HCT116 (cell line): ENCODE data around the gene CFAP47. TPM values are rescaled to one million over a fixed set of nuclear protein-coding genes. Genes with fewer than 3 reads are reported as not detected.

Experiments used
- ATAC-seq: fragments of 200-7000 bp; cut with Tn5 transposase; 2 replicates; pipeline ENCODE4 v1.9.1; 2020; ENCODE audit warnings: mild to moderate bottlenecking, moderate library complexity
- BruUV-seq: library from RNA; stranded (reverse); fragments of 400-500 nt; replicated peaks from 2 replicates; lab custom pipeline; 2021; lab: Mats Ljungman, UMichigan
- CTCF ChIA-PET: fragments of 300-600 bp; sonication (Branson Sonifier 250); formaldehyde crosslinking; loops from one replicate; lab custom pipeline; 2021; ENCODE audit warnings: antibody characterized with exemption; lab: Charles Lee
- POLR2A ChIA-PET: fragments of 300-600, 350-600 bp; sonication (Branson Sonifier 250); formaldehyde crosslinking; loops from one replicate; lab custom pipeline; 2021; ENCODE audit warnings: antibody characterized with exemption; lab: Charles Lee
- RAD21 ChIA-PET, 2 experiments: fragments of 300-600 bp; sonication (Branson Sonifier 250); formaldehyde crosslinking; loops; one replicate each; lab custom pipeline; 2023; ENCODE audit warnings: low total read pairs in 2 of 2; ENCODE audit not compliant: uncharacterized antibody in 2 of 2, unreplicated experiment in 2 of 2, low non-redundant PET in 1 of 2; lab: Charles Lee
- DNase-seq: peaks from one replicate; pipeline ENCODE4 v3.0.0-alpha.2; 2010; ENCODE audit warnings: low read depth, low spot score
- H2AFZ ChIP-seq: fragments of 200-600 bp; shearing (Covaris generic), sonication (generic); 2 replicates; pipeline ENCODE4 v1.6.1; 2017; ENCODE audit warnings: low read depth, mixed run types, mixed read lengths, antibody characterized with exemption, low read length; ENCODE audit not compliant: poor library complexity, severe bottlenecking
- H3K27ac ChIP-seq: 2 replicates; pipeline ENCODE4 v1.5.1; 2012; ENCODE audit warnings: low read depth, low read length
- H3K27me3 ChIP-seq: fragments of 200-600 bp; sonication (generic); 2 replicates; pipeline ENCODE4 v1.6.1; 2016; ENCODE audit warnings: mixed run types, low read length, mixed read lengths; ENCODE audit not compliant: insufficient read depth
- H3K36me3 ChIP-seq, 2 experiments: fragments of 200-500 bp in 1 of 2; fragments of 200-600 bp in 1 of 2; sonication (Bioruptor generic) in 1 of 2; sonication (generic) in 1 of 2; 2 replicates each; pipeline versions ENCODE4 v1.5.1 to v1.6.1; 2014 to 2016; ENCODE audit warnings: low read length in 2 of 2, inconsistent platforms in 1 of 2, mixed read lengths in 1 of 2, mixed run types in 1 of 2; ENCODE audit not compliant: insufficient read depth in 2 of 2, control insufficient read depth in 1 of 2
- H3K4me1 ChIP-seq, 2 experiments: fragments of 200-600 bp in 1 of 2; sonication (generic) in 1 of 2; 2 replicates each; pipeline versions ENCODE4 v1.5.1 to v1.6.1; 2012 to 2017; ENCODE audit warnings: low read length in 2 of 2, inconsistent platforms in 1 of 2, mild to moderate bottlenecking in 1 of 2, mixed read lengths in 1 of 2, mixed run types in 1 of 2, moderate library complexity in 1 of 2; ENCODE audit not compliant: insufficient read depth in 2 of 2, control insufficient read depth in 1 of 2
- H3K4me2 ChIP-seq: fragments of 200-600 bp; sonication (generic); 2 replicates; pipeline ENCODE4 v1.6.1; 2017; ENCODE audit warnings: mixed run types, low read length, mixed read lengths
- H3K4me3 ChIP-seq, 2 experiments: fragments of 200-600 bp in 1 of 2; sonication (generic) in 1 of 2; replicated peaks in 1 of 2; 2 replicates each; pipeline ENCODE4 v1.5.1; 2011 to 2016; ENCODE audit warnings: low read length in 2 of 2, control low read depth in 1 of 2, low read depth in 1 of 2, mild to moderate bottlenecking in 1 of 2, mixed read lengths in 1 of 2, mixed run types in 1 of 2
- H3K79me2 ChIP-seq: fragments of 200-600 bp; sonication (generic); 2 replicates; pipeline ENCODE4 v1.6.1; 2017; ENCODE audit warnings: mild to moderate bottlenecking, mixed run types, low read length, moderate library complexity, mixed read lengths; ENCODE audit not compliant: insufficient read depth
- H3K9ac ChIP-seq: fragments of 200-600 bp; sonication (generic); 2 replicates; pipeline ENCODE4 v1.6.1; 2016; ENCODE audit warnings: low read length, mixed read lengths
- H3K9me2 ChIP-seq: fragments of 200-600 bp; sonication (generic), shearing (Covaris generic); 2 replicates; pipeline ENCODE4 v1.6.1; 2017; ENCODE audit warnings: mixed run types, mild to moderate bottlenecking, moderate library complexity; ENCODE audit not compliant: insufficient read depth
- H3K9me3 ChIP-seq, 2 experiments: fragments of 200-500 bp in 1 of 2; fragments of 200-600 bp in 1 of 2; sonication (Bioruptor generic) in 1 of 2; sonication (generic) in 1 of 2; 2 replicates each; pipeline ENCODE4 v1.6.1; 2014 to 2017; ENCODE audit warnings: low read length in 2 of 2, mixed read lengths in 2 of 2, inconsistent platforms in 1 of 2, low read depth in 1 of 2, mild to moderate bottlenecking in 1 of 2, mixed run types in 1 of 2, moderate library complexity in 1 of 2; ENCODE audit not compliant: control insufficient read depth in 1 of 2, insufficient read depth in 1 of 2
- H4K20me1 ChIP-seq: fragments of 200-600 bp; sonication (generic), shearing (Covaris generic); 2 replicates; pipeline ENCODE4 v1.6.1; 2017; ENCODE audit warnings: mixed run types, mild to moderate bottlenecking, moderate library complexity; ENCODE audit not compliant: insufficient read depth
- ATF3 ChIP-seq: IDR thresholded peaks from 2 replicates; pipeline ENCODE4 v1.6.1; 2012
- CBX3 ChIP-seq: IDR thresholded peaks from 2 replicates; pipeline ENCODE4 v1.6.1; 2012; ENCODE audit warnings: low read depth
- CEBPB ChIP-seq: IDR thresholded peaks from 2 replicates; pipeline ENCODE4 v1.6.1; 2012; ENCODE audit warnings: low read depth
- CTCF ChIP-seq, 3 experiments: fragments of 200-600 bp in 1 of 3; sonication (generic) in 1 of 3; IDR thresholded peaks in 2 of 3; conservative IDR thresholded peaks in 1 of 3; 2 replicates each; pipeline ENCODE4 v1.5.1; 2012 to 2017; ENCODE audit warnings: low read depth in 2 of 3, low read length in 2 of 3, antibody characterized with exemption in 1 of 3, borderline replicate concordance in 1 of 3, control low read depth in 1 of 3, mild to moderate bottlenecking in 1 of 3, mixed read lengths in 1 of 3, mixed run types in 1 of 3, moderate library complexity in 1 of 3; ENCODE audit not compliant: insufficient read depth in 1 of 3
- EGR1 ChIP-seq: IDR thresholded peaks from 2 replicates; pipeline ENCODE4 v1.6.1; 2012; ENCODE audit warnings: low read depth
- FOSL1 ChIP-seq: IDR thresholded peaks from 2 replicates; pipeline ENCODE4 v1.6.1; 2012; ENCODE audit warnings: low read depth
- JUND ChIP-seq: IDR thresholded peaks from 2 replicates; pipeline ENCODE4 v1.6.1; 2012
- POLR2AphosphoS5 ChIP-seq: IDR thresholded peaks from 2 replicates; pipeline ENCODE4 v1.6.1; 2011; ENCODE audit warnings: mild to moderate bottlenecking, low read depth, low read length, moderate library complexity
- REST ChIP-seq: IDR thresholded peaks from 2 replicates; pipeline ENCODE4 v1.6.1; 2012; ENCODE audit warnings: low read depth
- SIN3A ChIP-seq: IDR thresholded peaks from 2 replicates; pipeline ENCODE4 v1.6.1; 2012; ENCODE audit warnings: low read depth
- SP1 ChIP-seq: IDR thresholded peaks from 2 replicates; pipeline ENCODE4 v1.6.1; 2012; ENCODE audit warnings: low read depth
- TCF7L2 ChIP-seq: IDR thresholded peaks from 2 replicates; pipeline ENCODE4 v1.7.0; 2011; ENCODE audit warnings: borderline replicate concordance, inconsistent platforms; ENCODE audit not compliant: insufficient read depth, insufficient read length; ENCODE audit errors: extremely low read depth
- YY1 ChIP-seq: IDR thresholded peaks from 2 replicates; pipeline ENCODE4 v1.6.1; 2011; ENCODE audit warnings: low read length, low read depth, moderate library complexity, mild to moderate bottlenecking; ENCODE audit not compliant: insufficient replicate concordance; ENCODE audit errors: extremely low read depth
- ZFX ChIP-seq: fragments of 450-650 bp; IDR thresholded peaks from 2 replicates; pipeline ENCODE4 v1.6.1; 2017
- intact Hi-C: fragments of 100-400 bp; cut with micrococcal nuclease; formaldehyde crosslinking; loops from 2 replicates; pipeline ENCODE4 v1.10.0; 2022
- total RNA-seq: library from RNA; stranded (reverse); gene quantifications from one replicate; pipeline ENCODE4 v1.2.1, GENCODE V29; 2021; ENCODE audit not compliant: unreplicated experiment

Gene CFAP47
- total RNA-seq, 1 experiment from 2014 or later = not detected

- BruUV-seq = no TSS peak
- Histone ChIP-seq H3K9me3 (no peaks in the 10 kb centered on the region), H2AFZ (no peak overlapping the region), H3K9me2 (no peaks in the 10 kb centered on the region), H3K27me3 (no peaks in the 10 kb centered on the region), H3K4me3 (no peak overlapping the region), H3K36me3 (no peaks in the 10 kb centered on the region), H3K27ac (no peak overlapping the region), H3K79me2 (no peaks in the 10 kb centered on the region), H3K4me1 (no peaks in the 10 kb centered on the region), H4K20me1 (no peaks in the 10 kb centered on the region), H3K4me2 (no peak overlapping the region), H3K9ac (no peak overlapping the region)
- ChIA-PET CTCF (no interaction called here), RAD21 (no interaction called here), POLR2A (no interaction called here)
- no peak for DNase-seq
- intact Hi-C loops = no loop called here
- ATAC-seq = no peak
- TF ChIP-seq SIN3A (no peak), EGR1 (no peak), JUND (no peak), CBX3 (no peak), YY1 (no peak), FOSL1 (no peak), SP1 (no peak), TCF7L2 (no peak)
Observed at GRCh38 chrX:36160081-36160480, 240.5 kb downstream of the CFAP47 start.

GRCh38 chrX:36198575-36198974 is 279.0 kb downstream of the CFAP47 start:
- Histone ChIP-seq H2AFZ (no peak overlapping the region), H3K9me3 (no peaks in the 10 kb centered on the region), H3K9ac (no peak overlapping the region), H3K4me3 (no peak overlapping the region), H3K4me2 (no peak overlapping the region), H3K9me2 (no peaks in the 10 kb centered on the region), H3K27me3 (no peaks in the 10 kb centered on the region), H4K20me1 (no peaks in the 10 kb centered on the region), H3K4me1 (no peaks in the 10 kb centered on the region), H3K27ac (no peak overlapping the region), H3K36me3 (no peaks in the 10 kb centered on the region), H3K79me2 (no peaks in the 10 kb centered on the region)
- ChIA-PET CTCF (no interaction called here), RAD21 (no interaction called here), POLR2A (no interaction called here)
- ATAC-seq (no peak), DNase-seq (no peak)
- no TSS peak for BruUV-seq
- intact Hi-C loops = no loop called here
- no peak for TF ChIP-seq ZFX
- no peak for TF ChIP-seq FOSL1
- no peak for TF ChIP-seq SIN3A
- TF ChIP-seq CBX3 = no peak
- no peak for TF ChIP-seq JUND
- TF ChIP-seq TCF7L2 = no peak
- no peak for TF ChIP-seq POLR2AphosphoS5
- TF ChIP-seq EGR1 = no peak
- TF ChIP-seq CTCF (IDR thresholded peaks at IDR 0.05 in 2 of 3, conservative IDR thresholded peaks at IDR 0.05 in 1 of 3; ENCODE audit: borderline replicate concordance in 1 of 3, insufficient read depth in 1 of 3, low read depth in 2 of 3, low read length in 2 of 3) = no peak
- TF ChIP-seq REST = no peak
- no peak for TF ChIP-seq CEBPB
- no peak for TF ChIP-seq ATF3
